ENCODE data around the gene GLB1L3. TPM values are rescaled to one million over a fixed set of nuclear protein-coding genes. Genes with fewer than 3 reads are reported as not detected.

GLB1L3 gene
- polyA plus RNA-seq, 3 donors from 2014 or later = not detected

- peaks cover 0 to 4% (median 0%) of the 10 kb centered on the region in 3 donors for H3K36me3 Mint-ChIP-seq
- no peaks in the 10 kb centered on the region for H3K9me3 Mint-ChIP-seq
- H3K27me3 Mint-ChIP-seq (ENCODE audit: low read depth in 3 of 3) = peaks cover 0 to 3% (median 2%) of the 10 kb centered on the region in 3 donors
- no peak overlapping the region for H3K4me3 Mint-ChIP-seq
- H3K27ac Mint-ChIP-seq = no peak overlapping the region
- DNase-seq = no peak
- no peaks in the 10 kb centered on the region for H3K4me1 Mint-ChIP-seq
Measured at GRCh38 chr11:134287561-134287960, 11.4 kb downstream of the GLB1L3 start.

- H3K27me3 Mint-ChIP-seq (ENCODE audit: low read depth in 3 of 3) = peaks cover 0 to 3% (median 2%) of the 10 kb centered on the region in 3 donors
Measured at GRCh38 chr11:134288486-134288885, 12.3 kb downstream of the GLB1L3 start.

GRCh38 chr11:134289167-134289566 is 13.0 kb downstream of the GLB1L3 start:
- H3K9me3 Mint-ChIP-seq = no peaks in the 10 kb centered on the region
- no peaks in the 10 kb centered on the region for H3K4me1 Mint-ChIP-seq
- peaks cover 0 to 4% (median 3%) of the 10 kb centered on the region in 3 donors for H3K27me3 Mint-ChIP-seq (ENCODE audit: low read depth in 3 of 3)
- H3K27ac Mint-ChIP-seq = peak overlapping the region in 1 of 6 donors; percentile 12
- peaks cover 0 to 4% (median 0%) of the 10 kb centered on the region in 3 donors for H3K36me3 Mint-ChIP-seq
- DNase-seq = no peak
- H3K4me3 Mint-ChIP-seq = no peak overlapping the region

More at GRCh38 chr11:134288486-134288885, 12.3 kb downstream of the GLB1L3 start:
- DNase-seq = no peak
- H3K27ac Mint-ChIP-seq = no peak overlapping the region
- no peaks in the 10 kb centered on the region for H3K9me3 Mint-ChIP-seq
- H3K4me1 Mint-ChIP-seq = no peaks in the 10 kb centered on the region
- H3K36me3 Mint-ChIP-seq = peaks cover 0 to 4% (median 0%) of the 10 kb centered on the region in 3 donors
- H3K4me3 Mint-ChIP-seq = no peak overlapping the region

GRCh38 chr11:134289789-134290188 is 13.6 kb downstream of the GLB1L3 start:
- Mint-ChIP-seq H3K27ac (no peak overlapping the region), H3K4me3 (no peak overlapping the region), H3K27me3 (ENCODE audit: low read depth in 3 of 3) (peaks cover under 1 to 7% (median 5%) of the 10 kb centered on the region in 3 donors), H3K36me3 (peaks cover 0 to 4% (median 0%) of the 10 kb centered on the region in 3 donors), H3K4me1 (no peaks in the 10 kb centered on the region), H3K9me3 (no peaks in the 10 kb centered on the region)
- DNase-seq = no peak

- peaks cover 0 to 2% (median 0%) of the 10 kb centered on the region in 6 donors for H3K9me3 Mint-ChIP-seq
- peaks cover 0 to 4% (median 0%) of the 10 kb centered on the region in 3 donors for H3K36me3 Mint-ChIP-seq
- no peak for DNase-seq
- peak overlapping the region in 1 of 6 donors; percentile 11 for H3K27ac Mint-ChIP-seq
- H3K4me3 Mint-ChIP-seq = no peak overlapping the region
- peaks cover 0 to 7% (median 5%) of the 10 kb centered on the region in 3 donors for H3K27me3 Mint-ChIP-seq (ENCODE audit: low read depth in 3 of 3)
- H3K4me1 Mint-ChIP-seq = no peaks in the 10 kb centered on the region
Measured at GRCh38 chr11:134290646-134291045, 14.5 kb downstream of the GLB1L3 start.

GRCh38 chr11:134291196-134291595 is 15.0 kb downstream of the GLB1L3 start:
- H3K4me1 Mint-ChIP-seq = no peaks in the 10 kb centered on the region
- peak overlapping the region in 1 of 6 donors; percentile 11 for H3K27ac Mint-ChIP-seq
- H3K9me3 Mint-ChIP-seq = peaks cover 0 to 3% (median 0%) of the 10 kb centered on the region in 6 donors
- peaks cover 0 to 4% (median 0%) of the 10 kb centered on the region in 3 donors for H3K36me3 Mint-ChIP-seq
- peaks cover 0 to 5% (median 5%) of the 10 kb centered on the region in 3 donors for H3K27me3 Mint-ChIP-seq (ENCODE audit: low read depth in 3 of 3)
- no peak overlapping the region for H3K4me3 Mint-ChIP-seq
- no peak for DNase-seq

DNA sequence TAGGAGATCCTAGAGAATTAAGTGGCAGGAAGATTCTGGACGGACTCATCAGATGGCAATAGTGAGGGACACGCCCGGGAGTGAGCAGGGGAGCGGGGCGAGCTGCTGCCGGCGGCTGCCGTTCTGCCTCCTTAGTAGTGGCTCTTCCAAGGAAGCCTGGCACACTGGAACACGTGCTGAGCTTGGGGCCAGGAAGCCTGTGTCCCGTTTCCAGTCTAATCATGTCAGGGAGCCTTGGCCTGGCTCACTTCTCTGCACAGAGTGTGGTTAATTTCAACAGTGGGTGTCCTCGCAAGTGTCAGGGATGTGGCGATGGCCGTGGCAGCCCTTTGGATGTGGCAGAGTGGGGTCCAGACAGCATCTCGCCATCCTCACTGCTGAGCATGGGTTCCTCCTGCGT is 16.5 kb downstream of the GLB1L3 start:
- Mint-ChIP-seq H3K9me3 (peaks cover 0 to 3% (median 0%) of the 10 kb centered on the region in 6 donors), H3K4me3 (no peak overlapping the region), H3K4me1 (no peaks in the 10 kb centered on the region), H3K27me3 (ENCODE audit: low read depth in 3 of 3) (peaks cover 0 to 5% (median 5%) of the 10 kb centered on the region in 3 donors), H3K27ac (no peak overlapping the region), H3K36me3 (peaks cover 0 to 4% (median 0%) of the 10 kb centered on the region in 3 donors)
- DNase-seq = no peak

DNA sequence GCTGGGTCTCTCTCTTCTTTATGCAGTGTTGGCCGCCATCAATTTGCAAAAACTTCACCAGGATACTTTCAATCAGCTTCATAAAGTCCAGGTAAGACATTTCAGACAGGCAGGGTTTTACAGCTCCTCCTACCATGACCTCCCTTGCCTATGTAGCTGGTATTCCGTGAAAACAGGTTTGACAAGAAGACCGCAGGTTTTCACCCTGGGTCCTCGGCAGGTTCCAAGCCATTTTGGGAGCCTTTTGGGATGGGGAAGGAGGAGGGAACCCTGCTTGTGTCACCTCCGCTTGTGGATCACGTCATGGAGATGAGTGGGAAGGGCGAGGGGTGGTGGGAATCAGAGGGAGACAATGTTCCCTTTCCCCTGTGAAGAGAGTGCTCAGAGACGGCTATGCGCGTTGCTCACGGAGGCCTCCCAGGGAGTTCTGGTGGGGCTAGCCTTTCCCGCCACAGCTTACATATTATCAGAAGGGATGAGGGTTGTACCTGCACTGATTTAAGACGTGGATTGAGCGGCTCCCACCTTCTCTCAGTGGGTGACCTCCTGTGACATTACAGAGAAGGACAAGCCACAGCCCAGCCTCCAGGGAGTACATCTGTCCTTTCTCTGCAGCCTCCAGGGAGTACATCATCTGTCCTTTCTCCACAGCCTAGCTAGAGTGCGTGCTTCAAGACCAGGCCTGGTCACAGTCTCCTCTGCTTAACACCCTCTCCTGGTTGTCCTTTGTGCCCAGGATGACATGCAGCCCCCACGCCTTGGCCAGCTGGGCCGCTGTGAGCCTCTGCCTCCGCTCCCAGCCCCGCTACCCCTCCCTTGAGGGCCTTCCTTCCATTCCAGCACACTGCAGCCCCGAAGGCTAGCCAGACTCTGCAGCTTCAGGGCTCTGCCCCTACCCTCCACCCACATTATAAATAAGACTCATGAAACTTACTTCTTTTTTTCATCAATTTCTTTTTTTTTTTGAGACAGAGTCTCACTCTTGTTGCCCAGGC is 17.2 kb downstream of the GLB1L3 start:
- Mint-ChIP-seq H3K9me3 (peaks cover 0 to 3% (median 0%) of the 10 kb centered on the region in 6 donors), H3K36me3 (peaks cover 0 to 4% (median 0%) of the 10 kb centered on the region in 3 donors), H3K27me3 (ENCODE audit: low read depth in 3 of 3) (peaks cover 0 to 5% (median 5%) of the 10 kb centered on the region in 3 donors), H3K27ac (no peak overlapping the region), H3K4me3 (no peak overlapping the region), H3K4me1 (no peaks in the 10 kb centered on the region)
- DNase-seq = no peak

DNA sequence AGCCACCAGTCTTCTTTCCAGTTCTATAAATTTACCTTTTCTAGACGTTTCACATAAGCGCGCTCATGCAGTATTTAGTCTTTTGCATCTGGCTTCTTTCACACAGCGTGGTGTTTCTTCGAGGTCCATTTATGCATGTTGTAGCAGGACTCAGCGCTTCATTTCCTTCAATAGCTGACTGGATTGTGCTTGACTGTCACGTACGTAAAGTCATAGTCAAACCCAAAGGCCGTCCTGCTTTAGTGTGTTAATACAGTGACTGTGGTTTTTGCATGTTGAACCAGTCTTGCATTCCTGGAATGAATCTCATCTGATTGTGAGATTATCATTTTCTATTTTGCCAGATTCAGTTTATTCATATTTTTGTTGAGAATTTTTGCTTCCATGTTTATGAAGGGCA is 18.5 kb downstream of the GLB1L3 start:
- no peak overlapping the region for H3K27ac Mint-ChIP-seq
- no peaks in the 10 kb centered on the region for H3K4me1 Mint-ChIP-seq
- no peak overlapping the region for H3K4me3 Mint-ChIP-seq
- peaks cover 0 to 4% (median 0%) of the 10 kb centered on the region in 3 donors for H3K36me3 Mint-ChIP-seq
- DNase-seq = no peak
- peaks cover 0 to 5% (median 5%) of the 10 kb centered on the region in 3 donors for H3K27me3 Mint-ChIP-seq (ENCODE audit: low read depth in 3 of 3)
- peaks cover 0 to 4% (median 0%) of the 10 kb centered on the region in 6 donors for H3K9me3 Mint-ChIP-seq

- Mint-ChIP-seq H3K27ac (no peak overlapping the region), H3K36me3 (peaks cover 1 to 5% (median 3%) of the 10 kb centered on the region in 3 donors), H3K27me3 (ENCODE audit: low read depth in 3 of 3) (peaks cover 2 to 9% (median 3%) of the 10 kb centered on the region in 3 donors), H3K4me1 (no peaks in the 10 kb centered on the region), H3K9me3 (peaks cover 4 to 8% (median 7%) of the 10 kb centered on the region in 6 donors), H3K4me3 (no peak overlapping the region)
- no peak for DNase-seq
Measured at GRCh38 chr11:134312223-134312622, 36.0 kb downstream of the GLB1L3 start.

GRCh38 chr11:134312807-134313206 is 36.6 kb downstream of the GLB1L3 start:
- Mint-ChIP-seq H3K36me3 (peaks cover 3 to 7% (median 5%) of the 10 kb centered on the region in 3 donors), H3K27ac (no peak overlapping the region), H3K4me1 (no peaks in the 10 kb centered on the region), H3K4me3 (no peak overlapping the region), H3K9me3 (peaks cover 4 to 14% (median 13%) of the 10 kb centered on the region in 6 donors), H3K27me3 (ENCODE audit: low read depth in 3 of 3) (peaks cover 2 to 10% (median 5%) of the 10 kb centered on the region in 3 donors)
- DNase-seq = no peak

- DNase-seq = no peak
- peaks cover 2 to 10% (median 5%) of the 10 kb centered on the region in 3 donors for H3K27me3 Mint-ChIP-seq (ENCODE audit: low read depth in 3 of 3)
- peaks cover 8 to 18% (median 16%) of the 10 kb centered on the region in 6 donors for H3K9me3 Mint-ChIP-seq
- no peaks in the 10 kb centered on the region for H3K4me1 Mint-ChIP-seq
- no peak overlapping the region for H3K27ac Mint-ChIP-seq
- peaks cover 3 to 10% (median 5%) of the 10 kb centered on the region in 3 donors for H3K36me3 Mint-ChIP-seq
- H3K4me3 Mint-ChIP-seq = no peak overlapping the region
Measured at GRCh38 chr11:134313379-134313778, 37.2 kb downstream of the GLB1L3 start.

- no peak for DNase-seq
- Mint-ChIP-seq H3K27ac (no peak overlapping the region), H3K36me3 (peaks cover 3 to 10% (median 5%) of the 10 kb centered on the region in 3 donors), H3K4me1 (no peaks in the 10 kb centered on the region), H3K9me3 (peaks cover 8 to 21% (median 16%) of the 10 kb centered on the region in 6 donors), H3K4me3 (no peak overlapping the region), H3K27me3 (ENCODE audit: low read depth in 3 of 3) (peaks cover 5 to 12% (median 6%) of the 10 kb centered on the region in 3 donors)
Measured at GRCh38 chr11:134313821-134314607, 37.8 kb downstream of the GLB1L3 start.

Data from immature natural killer cell (primary cell).